Stimulated activated CD4-positive, alpha-beta T cell treated with anti-CD3 and anti-CD28 coated beads, Interleukin-2, amount 100 ng/mL, for 24 hours (primary cell): ENCODE results near the gene PARD6A.

Experiments
- DNase-seq, 2 donors: peaks; one replicate each; pipeline ENCODE4 v3.0.0-alpha.2; 2020

Gene PARD6A

DNA sequence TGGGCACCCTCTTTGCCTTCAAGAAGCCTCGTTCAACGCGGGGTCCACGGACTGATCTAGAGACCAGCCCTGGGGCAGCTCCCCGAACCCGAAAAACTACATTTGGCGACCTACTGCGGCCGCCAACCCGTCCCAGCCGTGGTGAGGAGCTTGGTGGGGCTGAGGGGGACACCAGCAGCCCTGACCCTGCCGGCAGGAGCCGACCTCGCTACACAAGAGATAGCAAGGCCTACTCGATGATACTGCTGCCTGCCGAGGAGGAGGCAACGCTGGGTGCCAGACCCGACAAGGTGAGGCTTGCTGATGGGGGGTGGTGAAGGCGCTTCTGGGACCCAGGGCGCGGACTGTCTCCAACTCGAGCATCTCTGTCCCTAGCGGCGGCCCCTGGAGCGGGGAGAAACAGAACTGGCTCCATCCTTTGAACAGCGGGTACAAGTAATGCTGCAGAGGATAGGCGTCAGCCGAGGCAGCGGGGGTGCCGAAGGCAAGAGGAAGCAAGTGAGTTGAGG lies 6.3 kb upstream of the PARD6A start:
- no peak for DNase-seq

DNA sequence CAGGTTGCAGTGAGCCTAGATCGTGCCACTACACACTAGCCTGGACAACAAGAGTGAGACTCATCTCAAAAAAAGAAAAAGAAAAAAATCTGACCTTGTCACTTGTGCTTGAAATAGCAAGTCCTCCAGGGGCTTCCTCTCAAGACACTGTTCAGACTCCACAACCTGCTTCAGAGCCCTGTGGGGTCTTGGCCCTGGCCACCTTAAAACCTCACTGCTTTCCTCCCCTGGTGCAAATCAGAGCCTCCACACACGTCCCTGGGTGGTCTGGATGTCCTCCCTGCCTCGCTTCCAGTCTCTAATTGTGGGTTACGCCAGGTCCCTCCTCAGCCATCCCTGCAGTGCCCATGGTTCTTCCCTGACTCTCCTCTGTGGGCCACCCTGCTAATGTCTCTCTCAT lies 5.4 kb upstream of the PARD6A start:
- no peak for DNase-seq

- no peak for DNase-seq
These were observed 4.3 kb upstream of the PARD6A start for GRCh38 chr16:67656344-67657016.

DNA sequence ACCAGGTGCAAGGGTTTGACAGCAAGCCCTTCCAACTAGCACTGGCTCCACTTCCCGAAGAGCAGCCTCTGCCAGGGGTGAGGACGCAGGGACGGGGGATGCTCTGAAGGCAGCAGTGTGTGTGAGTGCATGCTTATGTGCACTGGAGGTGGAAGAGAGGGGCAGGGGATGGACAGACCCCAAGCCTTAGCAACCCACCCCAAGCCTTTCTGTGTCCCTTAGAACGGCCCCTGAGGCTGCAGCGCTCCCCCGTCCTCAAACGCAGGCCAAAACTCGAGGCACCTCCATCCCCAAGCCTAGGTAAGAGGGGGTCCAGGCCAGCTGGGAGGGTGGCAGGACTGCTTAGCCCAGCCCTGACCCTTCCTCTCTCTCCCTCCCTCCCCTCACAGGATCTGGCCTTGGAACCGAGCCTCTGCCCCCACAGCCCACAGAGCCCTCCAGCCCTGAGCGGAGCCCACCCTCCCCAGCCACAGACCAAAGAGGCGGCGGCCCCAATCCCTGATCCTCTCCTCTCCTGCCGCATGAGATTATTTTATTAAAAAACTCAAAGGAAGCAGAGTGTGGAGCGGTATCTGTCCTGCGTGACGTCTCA lies 3.6 kb upstream of the PARD6A start:
- no peak for DNase-seq

DNA sequence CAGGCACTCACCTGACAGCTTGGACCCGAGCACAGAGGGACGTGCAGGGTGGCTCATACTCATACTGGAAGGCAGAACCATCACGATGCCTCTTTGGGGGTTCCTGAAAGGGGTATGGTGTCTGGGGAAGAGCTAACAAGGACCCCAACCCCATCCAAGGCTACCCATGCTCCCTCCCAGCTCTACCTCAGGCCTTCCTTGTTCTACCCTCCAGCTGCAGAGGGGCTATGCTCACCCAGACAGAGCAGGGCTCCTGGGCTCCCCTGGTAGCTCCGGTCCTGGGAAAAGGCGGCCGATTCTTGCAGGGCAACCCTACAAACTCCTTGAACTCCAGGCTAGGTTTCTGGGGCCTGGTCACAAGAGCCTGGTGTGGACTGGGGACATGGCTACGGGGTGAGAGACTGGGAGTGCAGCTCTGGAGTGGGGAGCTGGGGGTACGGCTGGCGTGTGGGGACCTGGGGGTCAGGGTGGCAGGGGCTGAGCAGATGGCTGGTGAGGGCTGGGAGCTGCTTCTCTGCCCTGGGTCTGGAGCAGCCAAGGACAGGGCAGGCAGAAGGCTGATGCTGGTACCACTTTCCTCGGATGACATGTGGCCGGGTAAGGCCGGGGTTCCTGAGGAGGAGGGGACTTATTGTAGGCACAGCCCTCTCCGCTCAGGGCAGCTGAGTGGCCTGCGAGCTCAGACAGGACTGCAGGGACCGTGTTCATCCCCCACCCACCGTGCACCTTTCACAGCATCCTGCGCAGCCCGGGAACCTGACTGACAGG lies 2.8 kb upstream of the PARD6A start:
- DNase-seq = no peak

DNA sequence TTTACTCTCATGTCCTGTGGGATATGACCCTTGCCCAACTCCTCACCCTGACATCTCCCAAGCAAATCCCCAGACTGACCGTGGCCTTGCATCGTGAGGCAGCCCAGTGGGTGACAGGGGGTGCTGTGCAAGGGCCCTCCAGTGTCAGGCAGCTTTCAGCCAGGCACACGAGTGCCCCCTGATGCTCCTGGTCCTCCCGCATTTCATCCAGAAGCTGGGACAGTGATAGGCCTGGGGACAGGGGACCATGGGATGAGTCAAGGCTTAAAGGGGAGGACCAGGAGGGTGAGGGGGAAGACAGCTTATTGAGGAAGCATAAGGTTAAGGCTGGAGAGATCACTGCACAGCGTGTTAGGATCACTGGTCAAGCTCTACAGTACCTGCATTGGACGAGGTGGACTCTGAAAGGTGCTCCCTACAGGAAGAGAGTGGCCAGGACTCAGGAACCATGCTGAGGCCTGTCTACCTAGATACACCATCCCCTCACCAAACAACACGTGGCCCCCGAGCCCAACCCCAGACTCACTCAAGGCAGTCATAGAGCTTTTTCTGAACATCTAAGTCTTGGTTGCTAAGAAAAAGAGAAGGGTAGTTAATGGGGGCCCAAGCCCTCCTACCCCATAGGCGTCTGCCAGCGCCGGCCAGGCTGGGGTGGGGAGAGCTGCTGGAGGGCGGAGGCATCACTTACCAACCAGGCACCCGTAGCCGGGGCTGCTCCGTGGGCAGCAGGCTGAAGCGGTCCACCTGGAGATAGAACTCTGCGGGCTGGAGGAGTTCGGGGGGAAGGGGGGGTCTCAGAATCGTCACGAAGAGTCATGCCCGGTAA lies 1.7 kb upstream of the PARD6A start:
- DNase-seq = no peak

DNA sequence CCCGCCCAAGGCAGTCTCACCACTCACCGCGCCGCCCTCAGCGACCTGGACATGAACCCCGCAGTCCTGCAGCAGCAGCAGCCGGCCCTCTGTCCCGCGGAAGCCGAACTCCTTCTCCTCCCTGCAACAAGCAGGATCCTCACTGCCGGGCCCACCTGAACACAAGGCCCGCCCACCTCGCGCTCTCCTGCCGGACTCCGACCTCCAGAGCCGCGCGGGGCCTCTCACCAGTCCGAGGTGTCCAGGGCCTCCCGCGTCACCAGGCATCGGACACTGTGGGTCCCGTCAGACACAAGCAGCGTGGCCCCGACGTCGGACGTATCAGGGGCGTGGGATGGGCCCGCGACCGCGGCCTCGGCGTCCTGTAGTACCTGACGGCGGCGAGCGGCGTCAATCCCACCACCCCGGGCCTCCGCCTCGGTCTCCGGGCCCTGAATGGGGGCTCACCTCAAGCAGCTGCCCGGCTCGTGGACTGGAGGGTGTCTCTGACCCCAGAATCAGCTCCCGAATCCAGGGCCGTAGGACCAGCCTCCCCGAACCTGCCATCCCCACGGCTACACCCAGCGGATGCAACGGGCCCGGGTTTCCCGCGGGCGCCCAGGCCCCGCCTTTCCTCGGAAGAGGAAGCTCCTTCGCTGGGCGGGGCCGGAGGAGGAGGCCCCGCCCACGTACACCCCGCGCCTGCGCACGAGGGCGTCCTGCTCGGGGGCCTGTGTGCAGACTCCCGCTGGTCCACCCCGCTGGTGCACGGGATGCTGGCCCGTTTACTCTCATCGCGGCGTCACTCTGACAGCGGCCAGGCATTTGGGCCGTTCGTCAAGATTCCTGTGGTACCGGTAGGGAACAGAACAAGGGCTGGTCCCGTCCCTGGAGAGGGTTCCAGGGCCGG lies 841 bp upstream of the PARD6A start, which contains the start of gene ACD:
ACD (minus strand) TSS at position 586 of the 889 bp plus-strand sequence; CDS start at position 546, 40 bp downstream.
- DNase-seq = peak; percentile 94 to 95

DNA sequence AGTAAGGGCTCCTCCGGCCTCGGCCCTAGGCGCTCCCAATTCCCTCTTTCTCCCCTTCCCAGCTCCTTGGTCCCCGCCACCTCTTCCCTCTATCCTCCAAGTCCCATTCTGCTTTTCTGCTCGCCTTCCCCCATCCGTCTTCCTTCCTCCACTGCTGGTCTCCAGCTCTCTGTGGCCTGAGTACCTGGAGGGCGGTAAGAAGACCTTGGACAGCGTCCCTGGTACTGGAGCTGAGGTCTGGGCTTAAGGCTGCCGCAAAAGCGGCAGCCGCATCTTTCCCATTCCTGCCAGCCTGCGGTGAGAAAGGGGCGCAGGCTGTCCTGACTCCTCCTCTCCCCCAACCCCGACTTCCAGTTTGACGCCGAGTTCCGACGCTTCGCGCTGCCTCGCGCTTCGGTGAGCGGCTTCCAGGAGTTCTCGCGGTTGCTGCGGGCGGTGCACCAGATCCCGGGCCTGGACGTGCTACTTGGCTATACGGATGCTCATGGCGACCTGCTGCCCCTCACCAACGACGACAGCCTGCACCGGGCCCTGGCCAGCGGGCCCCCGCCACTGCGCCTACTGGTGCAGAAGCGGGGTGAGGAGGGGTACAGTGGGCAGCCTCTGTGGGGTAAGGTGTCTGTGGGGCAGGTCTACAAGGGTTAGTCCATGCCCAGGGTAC lies 471 bp downstream of the PARD6A start:
- peak in 1 of 2 donors; percentile 39 for DNase-seq

DNA sequence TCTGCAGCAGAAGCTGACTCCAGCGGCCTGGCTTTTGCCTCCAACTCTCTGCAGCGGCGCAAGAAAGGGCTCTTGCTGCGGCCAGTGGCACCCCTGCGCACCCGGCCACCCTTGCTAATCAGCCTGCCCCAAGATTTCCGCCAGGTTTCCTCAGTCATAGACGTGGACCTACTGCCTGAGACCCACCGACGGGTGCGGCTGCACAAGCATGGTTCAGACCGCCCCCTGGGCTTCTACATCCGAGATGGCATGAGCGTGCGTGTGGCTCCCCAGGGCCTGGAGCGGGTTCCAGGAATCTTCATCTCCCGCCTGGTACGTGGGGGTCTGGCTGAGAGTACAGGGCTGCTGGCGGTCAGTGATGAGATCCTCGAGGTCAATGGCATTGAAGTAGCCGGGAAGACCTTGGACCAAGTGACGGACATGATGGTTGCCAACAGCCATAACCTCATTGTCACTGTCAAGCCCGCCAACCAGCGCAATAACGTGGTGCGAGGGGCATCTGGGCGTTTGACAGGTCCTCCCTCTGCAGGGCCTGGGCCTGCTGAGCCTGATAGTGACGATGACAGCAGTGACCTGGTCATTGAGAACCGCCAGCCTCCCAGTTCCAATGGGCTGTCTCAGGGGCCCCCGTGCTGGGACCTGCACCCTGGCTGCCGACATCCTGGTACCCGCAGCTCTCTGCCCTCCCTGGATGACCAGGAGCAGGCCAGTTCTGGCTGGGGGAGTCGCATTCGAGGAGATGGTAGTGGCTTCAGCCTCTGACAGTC lies 1.3 kb downstream of the PARD6A start:
- DNase-seq = no peak

DNA sequence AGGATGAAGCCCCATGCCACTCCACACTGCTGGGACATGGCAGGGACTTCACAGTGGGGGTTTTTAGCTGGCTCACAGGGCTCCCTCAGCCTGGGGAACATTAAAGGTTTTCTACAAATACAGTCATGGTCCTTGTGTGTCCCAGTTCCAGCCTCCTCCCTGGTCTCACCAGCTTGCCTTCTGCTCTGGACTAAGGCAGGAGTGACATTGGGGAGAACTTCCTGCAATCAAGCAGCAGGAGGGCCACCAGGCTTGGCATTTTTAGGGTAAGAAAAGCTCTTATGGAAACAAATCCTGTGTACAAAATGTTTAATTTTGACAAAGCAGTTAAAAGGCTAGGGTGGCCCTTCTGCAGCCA lies 1.9 kb downstream of the PARD6A start:
- DNase-seq = no peak

GRCh38 chr16:67663151-67663876 lies 2.6 kb downstream of the PARD6A start:
- peak in 1 of 2 donors; percentile 58 for DNase-seq

- no peak for DNase-seq
These were observed 3.1 kb downstream of the PARD6A start for GRCh38 chr16:67663877-67664222.

- DNase-seq = no peak
These were observed 3.5 kb downstream of the PARD6A start for GRCh38 chr16:67664258-67664657.

- DNase-seq = no peak
These were observed 4.1 kb downstream of the PARD6A start for GRCh38 chr16:67664871-67665270.

GRCh38 chr16:67665598-67665997 lies 4.8 kb downstream of the PARD6A start:
- DNase-seq = no peak

- peak in 1 of 2 donors; percentile 34 for DNase-seq
These were observed 5.3 kb downstream of the PARD6A start for GRCh38 chr16:67666032-67666551.

GRCh38 chr16:67666559-67667452 lies 6.0 kb downstream of the PARD6A start, which contains the start of the genes C16orf86 and ENKD1:
C16orf86 (plus strand) TSS chr16:67666814; CDS start chr16:67666971, 157 bp downstream.
ENKD1 (minus strand) TSS chr16:67666750; CDS start chr16:67666442, 308 bp downstream.
- DNase-seq = peak; percentile 80 to 83

DNA sequence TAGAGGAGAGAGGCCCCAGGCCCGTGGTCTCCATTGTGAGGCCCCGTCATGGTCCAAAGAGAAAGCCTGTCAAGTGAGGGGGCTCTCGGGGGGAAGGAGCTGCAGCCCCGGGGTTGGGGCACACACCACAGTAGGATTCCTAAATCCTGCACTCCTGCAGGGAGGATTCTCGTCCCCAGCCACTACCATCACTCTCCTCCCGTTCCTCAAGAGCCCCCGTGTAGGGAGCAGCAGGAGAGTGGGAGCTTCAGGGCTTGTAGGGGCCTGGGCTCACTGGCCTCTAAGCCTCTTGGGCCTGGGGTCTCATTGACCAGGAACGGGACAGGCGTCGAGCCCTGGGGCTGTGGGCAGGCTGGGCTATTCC lies 6.7 kb downstream of the PARD6A start:
- DNase-seq = no peak
